Neuronal stem cell (in vitro differentiated cells): ENCODE results near the gene NDUFAF5.

ENCODE experiments used
- DNase-seq: peaks from one replicate; pipeline ENCODE4 v3.0.0-alpha.2; 2013; ENCODE audit warnings: low spot score
- H2AFZ ChIP-seq: one replicate; pipeline ENCODE4 v1.6.1; 2013; ENCODE audit warnings: mild to moderate bottlenecking, low read length, inconsistent platforms
- H2AK5ac ChIP-seq: 2 replicates; pipeline ENCODE4 v1.6.1; 2013; ENCODE audit warnings: low read depth, mild to moderate bottlenecking, inconsistent platforms, low read length, moderate library complexity, mixed read lengths
- H2BK120ac ChIP-seq: 2 replicates; pipeline ENCODE4 v1.6.1; 2013; ENCODE audit warnings: low read depth, mild to moderate bottlenecking, inconsistent platforms, low read length, moderate library complexity, mixed read lengths
- H2BK12ac ChIP-seq: one replicate; pipeline ENCODE4 v1.6.1; 2013; ENCODE audit warnings: low read length, inconsistent platforms
- H2BK15ac ChIP-seq: 2 replicates; pipeline ENCODE4 v1.6.1; 2013; ENCODE audit warnings: mild to moderate bottlenecking, low read length, inconsistent platforms, mixed read lengths
- H2BK5ac ChIP-seq: one replicate; pipeline ENCODE4 v1.6.1; 2013; ENCODE audit warnings: inconsistent platforms, mild to moderate bottlenecking, low read length, moderate library complexity
- H3K14ac ChIP-seq: one replicate; pipeline ENCODE4 v1.6.1; 2013; ENCODE audit warnings: low read length, inconsistent platforms
- H3K18ac ChIP-seq: 2 replicates; pipeline ENCODE4 v1.6.1; 2013; ENCODE audit warnings: low read length, inconsistent platforms
- H3K23ac ChIP-seq: 2 replicates; pipeline ENCODE4 v1.6.1; 2013; ENCODE audit warnings: low read depth, mild to moderate bottlenecking, mixed read lengths, low read length, inconsistent platforms; ENCODE audit not compliant: poor library complexity
- H3K27ac ChIP-seq: replicated peaks from 3 replicates; pipeline ENCODE4 v1.5.1; 2013; ENCODE audit warnings: low read length, inconsistent platforms
- H3K27me3 ChIP-seq, 3 experiments: 2 replicates each; pipeline ENCODE4 v1.6.1; 2013; ENCODE audit warnings: low read length in 3 of 3, mild to moderate bottlenecking in 2 of 3, inconsistent platforms in 1 of 3, low read depth in 1 of 3, mixed read lengths in 1 of 3, moderate library complexity in 1 of 3; ENCODE audit not compliant: control insufficient read depth in 3 of 3, insufficient read depth in 3 of 3
- H3K36me3 ChIP-seq, 2 donors: replicated peaks in 1 of 2; 2 replicates each; pipeline ENCODE4 v1.6.1; 2013; ENCODE audit warnings: low read length in 2 of 2; ENCODE audit not compliant: control insufficient read depth in 2 of 2, insufficient read depth in 2 of 2
- H3K4ac ChIP-seq: 2 replicates; pipeline ENCODE4 v1.6.1; 2013; ENCODE audit warnings: inconsistent platforms, mild to moderate bottlenecking, low read length, moderate library complexity
- H3K4me1 ChIP-seq, 2 donors: 1 replicate in 1 of 2; 2 replicates in 1 of 2; pipeline ENCODE4 v1.6.1; 2013; ENCODE audit warnings: low read length in 2 of 2, low read depth in 1 of 2; ENCODE audit not compliant: control insufficient read depth in 2 of 2, insufficient read depth in 1 of 2
- H3K4me2 ChIP-seq: one replicate; pipeline ENCODE4 v1.6.1; 2013; ENCODE audit warnings: mild to moderate bottlenecking, low read length, inconsistent platforms; ENCODE audit not compliant: insufficient read depth, poor library complexity, severe bottlenecking
- H3K4me3 ChIP-seq, 2 donors: 2 replicates each; pipeline ENCODE4 v1.5.1; 2013; ENCODE audit warnings: low read length in 2 of 2, mild to moderate bottlenecking in 2 of 2, inconsistent platforms in 1 of 2, moderate library complexity in 1 of 2
- H3K79me1 ChIP-seq: one replicate; pipeline ENCODE4 v1.6.1; 2013; ENCODE audit warnings: low read depth, mild to moderate bottlenecking, inconsistent platforms, low read length, moderate library complexity
- H3K9ac ChIP-seq: one replicate; pipeline ENCODE4 v1.6.1; 2013; ENCODE audit warnings: mild to moderate bottlenecking, low read depth, low read length, inconsistent platforms; ENCODE audit not compliant: poor library complexity
- H3K9me3 ChIP-seq, 2 donors: replicated peaks in 1 of 2; 2 replicates each; pipeline versions ENCODE3 to v1.6.1; 2013; ENCODE audit warnings: low read length in 2 of 2, mild to moderate bottlenecking in 2 of 2, inconsistent platforms in 1 of 2, low read depth in 1 of 2, mixed read lengths in 1 of 2, moderate library complexity in 1 of 2; ENCODE audit not compliant: control insufficient read depth in 2 of 2, insufficient read depth in 1 of 2
- H4K8ac ChIP-seq: one replicate; pipeline ENCODE4 v1.6.1; 2013; ENCODE audit warnings: low read depth, mild to moderate bottlenecking, inconsistent platforms, low read length, moderate library complexity
- H4K91ac ChIP-seq: one replicate; pipeline ENCODE4 v1.6.1; 2013; ENCODE audit warnings: low read length, low read depth, mild to moderate bottlenecking, inconsistent platforms; ENCODE audit not compliant: poor library complexity
- WGBS, 2 donors: extraction: QIAGEN DNeasy Blood & Tissue Kit; methylation state at CpG; one replicate each; pipeline ENCODE4 v1.1.7; 2013; ENCODE audit warnings: missing lambda C conversion rate in 2 of 2, mixed read lengths in 1 of 2; ENCODE audit not compliant: insufficient read length in 2 of 2, insufficient replicate concordance in 1 of 2; ENCODE audit errors: extremely low coverage in 2 of 2; 5-methylcytosine and 5-hydroxymethylcytosine counted together

The NDUFAF5 gene

GRCh38 chr20:13777171-13777601 lies 7.6 kb upstream of the NDUFAF5 start:
- Histone ChIP-seq H2BK5ac (no peak overlapping the region), H3K4me2 (no peak overlapping the region), H3K27me3 (no peaks in the 10 kb centered on the region), H3K27ac (no peak overlapping the region), H3K4me3 (no peak overlapping the region), H3K4me1 (no peaks in the 10 kb centered on the region), H3K18ac (no peak overlapping the region), H3K9ac (no peak overlapping the region), H2BK15ac (no peak overlapping the region), H3K23ac (no peak overlapping the region), H2BK120ac (no peak overlapping the region), H3K9me3 (no peaks in the 10 kb centered on the region), H4K91ac (no peak overlapping the region), H3K4ac (no peak overlapping the region), H3K79me1 (no peaks in the 10 kb centered on the region), H3K36me3 (peaks cover 16 to 97% of the 10 kb centered on the region in 2 donors), H3K14ac (no peak overlapping the region), H2AFZ (no peak overlapping the region), H2BK12ac (no peak overlapping the region), H2AK5ac (no peak overlapping the region), H4K8ac (no peak overlapping the region)
- no CpG with 5 or more reads among the region's 4 CpGs for WGBS, 2 donors
- no peak for DNase-seq

- Histone ChIP-seq H3K18ac (no peak overlapping the region), H2BK12ac (no peak overlapping the region), H3K4ac (no peak overlapping the region), H4K8ac (no peak overlapping the region), H3K9ac (no peak overlapping the region), H3K23ac (no peak overlapping the region), H2BK120ac (no peak overlapping the region), H3K14ac (no peak overlapping the region), H3K4me1 (peaks cover 1 to 2% of the 10 kb centered on the region in 2 donors), H3K4me2 (no peak overlapping the region), H3K27ac (no peak overlapping the region), H2BK5ac (no peak overlapping the region), H2BK15ac (no peak overlapping the region), H2AK5ac (no peak overlapping the region), H4K91ac (no peak overlapping the region), H3K27me3 (no peaks in the 10 kb centered on the region), H3K36me3 (peaks cover 18 to 94% of the 10 kb centered on the region in 2 donors), H3K4me3 (no peak overlapping the region), H3K79me1 (peaks cover 2% of the 10 kb centered on the region), H3K9me3 (no peaks in the 10 kb centered on the region), H2AFZ (no peak overlapping the region)
- no peak for DNase-seq
- no CpG with 5 or more reads among the region's 3 CpGs for WGBS, 2 donors
Measured at GRCh38 chr20:13778827-13779226, 6.0 kb upstream of the NDUFAF5 start.

- no peak overlapping the region for H3K9ac ChIP-seq
- H3K4ac ChIP-seq: no peak overlapping the region
- H2BK120ac ChIP-seq: no peak overlapping the region
- no peak overlapping the region for H4K8ac ChIP-seq
- peaks cover 5% of the 10 kb centered on the region for H3K79me1 ChIP-seq
- H3K14ac ChIP-seq: no peak overlapping the region
- no peak overlapping the region for H3K27ac ChIP-seq
- H3K18ac ChIP-seq: no peak overlapping the region
- H2AFZ ChIP-seq: no peak overlapping the region
- H2BK12ac ChIP-seq: no peak overlapping the region
- peaks cover 2 to 8% of the 10 kb centered on the region in 2 donors for H3K4me1 ChIP-seq
- no peaks in the 10 kb centered on the region for H3K9me3 ChIP-seq
- WGBS, 2 donors: no CpG with 5 or more reads among the region's 13 CpGs
- no peak overlapping the region for H2BK15ac ChIP-seq
- H3K36me3 ChIP-seq: peaks cover 14 to 62% of the 10 kb centered on the region in 2 donors
- H3K4me2 ChIP-seq: peak overlapping the region; percentile 31
- DNase-seq: no peak
- H4K91ac ChIP-seq: no peak overlapping the region
- no peak overlapping the region for H2AK5ac ChIP-seq
- no peaks in the 10 kb centered on the region for H3K27me3 ChIP-seq
- no peak overlapping the region for H2BK5ac ChIP-seq
- H3K23ac ChIP-seq: no peak overlapping the region
- peak overlapping the region in 1 of 2 donors; percentile 86 for H3K4me3 ChIP-seq
Measured at GRCh38 chr20:13783528-13783927, 1.3 kb upstream of the NDUFAF5 start.

GRCh38 chr20:13784271-13784892 lies 446 bp upstream of the NDUFAF5 start:
- peaks cover 2 to 8% of the 10 kb centered on the region in 2 donors for H3K4me1 ChIP-seq
- peak overlapping the region; percentile 98 for H2AFZ ChIP-seq
- H4K91ac ChIP-seq: no peak overlapping the region
- H3K9ac ChIP-seq: peak overlapping the region; percentile 78
- H3K14ac ChIP-seq: no peak overlapping the region
- H3K36me3 ChIP-seq: peaks cover 14 to 62% of the 10 kb centered on the region in 2 donors
- no peak overlapping the region for H2BK12ac ChIP-seq
- H3K4me3 ChIP-seq: peak overlapping the region; percentile 86
- H3K4me2 ChIP-seq: peak overlapping the region; percentile 48
- H2BK5ac ChIP-seq: no peak overlapping the region
- no peak overlapping the region for H3K4ac ChIP-seq
- H2BK120ac ChIP-seq: no peak overlapping the region
- H4K8ac ChIP-seq: no peak overlapping the region
- H3K27me3 ChIP-seq: no peaks in the 10 kb centered on the region
- no CpG with 5 or more reads among the region's 26 CpGs for WGBS, 2 donors
- no peak overlapping the region for H2BK15ac ChIP-seq
- peak overlapping the region; percentile 37 for H3K23ac ChIP-seq
- peaks cover 5% of the 10 kb centered on the region for H3K79me1 ChIP-seq
- peak overlapping the region; percentile 46 for H3K27ac ChIP-seq
- DNase-seq: no peak
- H2AK5ac ChIP-seq: no peak overlapping the region
- H3K9me3 ChIP-seq: no peaks in the 10 kb centered on the region
- H3K18ac ChIP-seq: peak overlapping the region; percentile 72
